Left forelimb (tissue), 1 donor: Measurements from ENCODE around the gene HES1.
"Not testable (repeated sequence)": the region's sequence is repeated elsewhere in the genome, so short reads cannot be mapped to it uniquely, and the experiment has no call there.

ENCODE experiments used
- DNase-seq: peaks from one replicate; pipeline ENCODE4 v3.0.0-alpha.2; 2018; ENCODE audit warnings: low spot score

The HES1 gene

GRCh38 chr3:194135806-194136518 lies at the start of gene HES1:
Gene HES1 (plus strand): TSS chr3:194136148. CDS start chr3:194136381, 233 bp downstream.
- DNase-seq: peak; percentile 95

GRCh38 chr3:194086388-194087075 lies 49.4 kb upstream of the HES1 start:
- DNase-seq: peak; percentile 68

GRCh38 chr3:194087280-194087679 lies 48.7 kb upstream of the HES1 start:
- no peak for DNase-seq

GRCh38 chr3:194087995-194088855 lies 47.7 kb upstream of the HES1 start:
- no peak for DNase-seq

- DNase-seq: no peak
Measured at GRCh38 chr3:194089357-194090177, 46.4 kb upstream of the HES1 start.

GRCh38 chr3:194090178-194090555 lies 45.8 kb upstream of the HES1 start:
- DNase-seq: not testable (repeated sequence)

- DNase-seq: no peak
Measured at GRCh38 chr3:194090716-194091115, 45.2 kb upstream of the HES1 start.

- DNase-seq: no peak
Measured at GRCh38 chr3:194091141-194091540, 44.8 kb upstream of the HES1 start.

- DNase-seq: not testable (repeated sequence)
Measured at GRCh38 chr3:194091897-194092296, 44.1 kb upstream of the HES1 start.

- no peak for DNase-seq
Measured at GRCh38 chr3:194092881-194093301, 43.1 kb upstream of the HES1 start.

GRCh38 chr3:194093842-194094241 lies 42.1 kb upstream of the HES1 start:
- DNase-seq: no peak

GRCh38 chr3:194095464-194095863 lies 40.5 kb upstream of the HES1 start:
- DNase-seq: no peak

- no peak for DNase-seq
Measured at GRCh38 chr3:194095902-194096301, 40.0 kb upstream of the HES1 start.

GRCh38 chr3:194097141-194097882 lies 38.6 kb upstream of the HES1 start:
- no peak for DNase-seq

GRCh38 chr3:194098081-194098842 lies 37.7 kb upstream of the HES1 start:
- DNase-seq: no peak

GRCh38 chr3:194098843-194099183 lies 37.1 kb upstream of the HES1 start:
- no peak for DNase-seq

- DNase-seq: no peak
Measured at GRCh38 chr3:194099215-194099614, 36.7 kb upstream of the HES1 start.

- no peak for DNase-seq
Measured at GRCh38 chr3:194100856-194101390, 35.0 kb upstream of the HES1 start.

- no peak for DNase-seq
Measured at GRCh38 chr3:194101592-194102432, 34.1 kb upstream of the HES1 start.
